DMS153 treated with DMSO at 0.1 percent for 48 hours (cell line): ENCODE results near the gene ASCC3.

Experiments used
- DNase-seq: peaks from one replicate; lab custom pipeline; 2025; ENCODE audit not compliant: unreplicated experiment; lab: John Stamatoyannopoulos, UW

The ASCC3 gene

DNA sequence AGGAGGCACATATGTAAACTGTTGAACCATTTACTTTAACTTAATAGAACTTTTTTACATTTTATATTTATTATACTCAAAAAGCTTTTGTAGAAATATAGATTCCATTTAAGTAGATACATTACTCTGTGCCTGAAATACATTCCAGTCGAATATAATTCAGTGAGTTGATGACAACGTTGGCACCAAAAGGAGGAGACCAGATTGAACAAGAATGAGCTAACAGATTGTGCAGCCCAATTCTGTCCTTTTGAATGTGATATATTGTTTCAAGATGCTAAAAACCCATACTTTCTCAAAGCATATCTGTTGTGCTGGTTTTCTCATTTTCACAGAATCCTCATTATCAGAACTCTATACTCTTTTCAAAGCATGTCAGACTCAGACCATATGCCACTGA lies 269.0 kb downstream of the ASCC3 start:
- DNase-seq: no peak

DNA sequence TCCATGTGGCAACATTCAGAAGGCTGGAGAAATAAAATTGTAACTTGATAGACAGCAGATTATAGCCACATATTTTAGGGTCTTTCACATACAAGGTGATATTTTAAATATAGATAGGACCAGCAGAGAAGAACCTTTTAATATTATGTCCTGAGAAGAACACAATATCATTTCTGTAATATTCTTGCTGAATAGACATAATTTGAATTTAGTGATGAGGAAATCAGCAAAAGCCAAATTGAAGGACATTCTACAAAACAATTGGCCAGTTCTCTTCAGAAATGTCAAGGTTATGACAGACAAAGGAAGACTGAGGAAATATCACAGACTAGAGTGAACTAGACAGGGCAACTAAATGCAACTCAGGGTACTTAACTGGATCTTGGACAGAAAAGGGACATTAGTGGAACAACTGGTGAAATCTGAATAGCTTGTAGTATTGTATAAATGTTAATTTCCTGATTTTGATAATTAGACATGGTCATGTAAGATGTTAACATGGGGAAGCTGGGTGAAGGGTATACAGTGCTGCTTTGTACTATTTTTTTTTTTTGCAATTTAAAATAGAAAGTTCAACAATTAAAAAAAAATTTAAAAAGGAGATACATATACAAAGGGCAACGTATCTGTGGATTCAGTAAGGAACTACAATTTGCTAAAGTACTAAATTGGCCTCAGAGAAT lies 281.9 kb downstream of the ASCC3 start:
- DNase-seq: no peak

DNA sequence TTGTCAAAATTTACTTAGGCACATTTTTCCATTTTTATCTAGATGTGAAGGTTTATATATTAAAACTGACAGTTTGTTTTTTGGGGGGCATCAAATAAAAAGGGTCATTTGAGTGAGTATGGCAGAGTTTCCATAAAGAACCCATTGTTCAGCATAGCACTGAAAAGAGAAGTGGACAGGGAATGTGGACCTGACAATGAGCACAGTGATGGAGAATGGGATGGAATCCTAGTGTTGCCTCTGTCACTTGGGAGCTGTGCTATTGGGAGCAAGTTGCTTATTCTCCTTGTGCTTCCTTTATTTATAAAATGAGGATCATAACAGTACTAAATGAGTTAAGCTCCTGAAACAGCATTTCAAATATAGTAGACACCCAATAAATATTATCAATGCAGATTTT lies 285.7 kb downstream of the ASCC3 start:
- no peak for DNase-seq

DNA sequence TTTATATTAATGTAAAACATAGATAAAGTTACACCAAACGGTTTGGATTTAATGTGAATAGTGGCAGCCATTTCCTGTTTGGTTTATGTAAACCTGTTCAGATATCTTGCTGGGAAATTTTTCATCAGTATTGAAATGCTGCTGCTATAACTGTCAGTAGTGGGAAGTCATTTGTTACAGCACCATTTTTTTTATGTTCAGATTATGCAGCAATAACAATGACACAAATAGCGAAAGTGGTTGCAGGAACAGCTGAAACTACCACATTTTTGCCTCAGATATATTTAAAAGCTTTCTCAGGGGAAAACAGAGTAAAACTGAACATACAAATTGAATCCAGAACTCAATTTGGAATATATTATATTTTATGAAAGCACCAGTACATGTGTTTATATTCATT lies 287.6 kb downstream of the ASCC3 start:
- DNase-seq: peak; percentile 76

DNA sequence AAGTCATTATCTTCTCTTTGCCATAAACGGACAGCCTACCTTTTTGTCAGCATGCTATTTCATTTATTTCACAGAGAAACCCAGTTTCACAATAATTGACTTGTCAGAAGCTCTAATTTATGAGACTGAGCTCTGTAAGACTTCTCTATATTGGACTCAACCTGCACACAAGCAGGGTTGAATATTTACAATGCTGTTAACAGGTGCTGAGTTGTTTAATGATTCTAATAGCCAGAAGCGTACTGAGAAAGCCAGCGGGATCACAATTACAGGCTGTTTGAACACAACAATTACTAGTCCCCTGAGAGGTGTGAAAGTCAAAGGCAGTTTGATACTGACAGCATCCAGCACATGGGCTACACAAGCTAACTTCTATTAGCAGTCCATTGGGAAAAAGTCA lies 288.2 kb downstream of the ASCC3 start:
- DNase-seq: peak; percentile 91

DNA sequence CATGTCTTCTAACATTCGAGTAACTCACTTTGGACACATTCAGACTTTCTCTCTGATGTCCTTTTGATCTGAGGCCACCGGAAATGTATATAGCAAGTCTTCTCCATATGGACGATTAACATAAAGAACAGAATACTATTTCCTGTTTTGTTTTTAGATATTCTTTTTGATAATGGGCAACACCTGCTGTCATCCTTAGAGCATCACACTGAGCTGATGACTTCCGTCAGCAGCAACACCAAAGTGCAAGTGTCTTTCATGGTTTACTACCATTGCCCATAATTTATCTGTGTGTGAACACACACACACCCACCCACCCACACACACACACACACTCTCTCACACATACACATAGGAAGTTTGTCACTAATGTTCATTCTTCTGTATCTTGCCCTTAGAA lies 303.7 kb downstream of the ASCC3 start:
- no peak for DNase-seq

DNA sequence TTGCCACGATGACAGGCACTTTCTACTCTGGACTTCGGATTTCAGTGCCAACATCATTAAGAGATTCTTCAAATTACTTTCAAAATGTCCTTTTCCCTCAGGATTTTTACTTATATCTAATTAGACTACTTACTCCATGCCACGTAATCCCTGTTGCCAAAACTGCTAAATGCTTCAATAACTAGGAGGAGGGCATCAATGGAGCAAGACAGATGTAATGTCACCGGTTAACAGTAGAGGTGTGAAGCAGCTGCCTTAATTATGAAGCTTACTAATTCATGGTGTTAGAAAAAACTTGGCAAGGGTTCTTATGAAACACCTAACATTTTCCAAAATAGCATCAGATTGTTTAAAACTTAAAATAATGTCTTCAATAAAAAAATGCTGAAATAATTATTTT lies 305.2 kb downstream of the ASCC3 start:
- no peak for DNase-seq

DNA sequence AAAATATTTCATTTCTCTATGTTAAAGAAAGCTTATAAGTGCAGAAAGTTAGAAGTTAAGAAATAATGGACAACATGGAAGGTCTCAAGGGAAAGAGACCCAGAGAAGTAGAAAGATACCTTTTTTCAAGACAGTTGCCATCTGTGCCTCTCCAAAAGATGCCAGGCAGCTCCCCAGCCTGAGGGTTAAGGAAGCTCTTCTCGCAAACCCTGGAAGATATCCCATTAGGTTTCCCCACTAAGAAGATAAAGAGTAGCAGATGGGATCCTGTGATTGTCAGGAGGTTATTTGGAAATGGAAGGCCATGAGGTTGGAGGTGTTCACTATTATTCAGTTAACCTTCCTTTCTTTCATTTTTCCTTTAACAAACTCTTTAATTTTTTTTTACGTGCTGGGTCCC lies 306.3 kb downstream of the ASCC3 start:
- DNase-seq: no peak

DNA sequence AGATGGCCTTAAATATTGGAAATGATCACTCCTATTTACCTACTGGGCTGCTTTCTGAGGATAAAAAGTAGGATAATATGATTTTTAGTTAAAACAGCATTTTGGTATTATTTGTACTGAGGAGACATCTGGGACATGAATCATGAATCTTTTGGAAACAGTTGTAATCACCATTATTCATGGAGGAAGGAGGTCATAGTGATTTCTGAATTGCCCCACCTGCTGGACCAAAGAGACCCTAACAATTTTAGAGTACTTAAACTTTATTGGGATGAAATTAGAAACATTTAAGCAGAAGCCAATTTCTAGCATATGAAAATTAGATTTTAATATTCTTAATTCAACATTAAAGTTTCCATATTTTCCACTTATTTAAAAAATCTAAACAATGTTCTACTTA lies 308.0 kb downstream of the ASCC3 start:
- no peak for DNase-seq

DNA sequence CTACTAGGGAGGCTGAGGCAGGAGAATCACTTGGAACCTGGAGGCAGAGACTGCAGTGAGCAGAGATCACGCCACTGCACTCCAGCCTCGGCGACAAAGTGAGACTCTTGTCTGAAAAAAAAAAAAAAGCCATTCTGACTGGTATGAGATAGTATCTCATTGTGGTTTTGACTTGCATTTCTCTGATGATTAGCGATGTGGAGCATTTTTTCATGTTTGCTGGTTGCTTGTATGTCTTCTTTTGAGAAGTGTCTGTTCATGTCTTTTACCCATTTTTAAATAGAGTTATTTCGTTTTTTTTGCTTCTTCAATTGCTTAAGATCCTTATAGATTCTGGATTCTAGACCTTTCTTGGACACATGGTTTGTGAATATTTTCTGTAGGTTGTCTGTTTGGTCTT lies 312.9 kb downstream of the ASCC3 start:
- no peak for DNase-seq

DNA sequence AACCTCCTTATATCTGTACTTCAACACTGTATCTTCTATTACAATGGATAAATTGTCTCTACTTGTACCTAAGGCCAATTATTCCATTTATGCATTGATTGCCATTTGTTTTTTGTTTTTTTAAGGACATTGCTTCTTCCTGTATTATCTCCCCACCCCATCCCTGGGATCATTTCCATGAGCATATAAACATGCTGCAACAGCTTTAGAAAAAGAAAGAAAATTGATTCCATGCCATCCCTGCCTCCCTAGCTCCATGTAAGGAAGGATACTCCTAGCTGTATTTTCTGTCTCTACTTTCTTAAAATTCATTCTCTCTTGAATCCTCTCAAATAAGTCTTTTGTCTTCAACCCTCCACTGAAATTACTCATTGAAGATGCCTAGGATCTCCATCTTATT lies 314.6 kb downstream of the ASCC3 start:
- DNase-seq: no peak

DNA sequence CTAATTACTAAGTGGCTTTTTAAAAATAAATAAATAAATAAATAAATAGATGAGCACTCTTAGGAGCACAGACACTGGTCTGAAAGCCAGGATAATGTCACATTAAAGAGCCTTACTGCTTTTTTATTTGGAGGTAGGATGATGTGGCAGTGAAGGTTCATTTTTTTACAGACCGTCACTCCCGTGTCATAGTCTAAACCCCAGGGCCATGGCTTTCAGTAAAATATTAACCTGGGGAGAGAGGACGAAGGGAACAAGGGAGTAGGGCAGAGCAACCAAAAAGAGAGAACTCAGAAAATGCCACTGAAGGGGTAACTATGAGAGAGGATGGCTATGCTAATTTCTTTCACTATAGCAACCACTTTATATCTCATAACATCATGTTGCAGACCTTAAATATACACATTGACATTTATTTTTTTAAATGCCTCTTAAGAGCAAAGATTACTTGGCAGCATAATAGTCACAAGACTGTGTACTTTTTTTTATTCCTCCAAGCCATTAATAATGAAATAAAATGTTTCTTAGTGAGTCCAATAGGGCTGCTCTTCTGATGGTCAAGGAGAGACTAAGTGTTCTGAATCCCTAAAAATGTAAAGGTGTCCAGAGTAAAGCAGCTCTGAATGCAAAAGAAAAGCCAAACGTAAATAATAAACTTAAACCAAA lies 315.6 kb downstream of the ASCC3 start:
- no peak for DNase-seq

DNA sequence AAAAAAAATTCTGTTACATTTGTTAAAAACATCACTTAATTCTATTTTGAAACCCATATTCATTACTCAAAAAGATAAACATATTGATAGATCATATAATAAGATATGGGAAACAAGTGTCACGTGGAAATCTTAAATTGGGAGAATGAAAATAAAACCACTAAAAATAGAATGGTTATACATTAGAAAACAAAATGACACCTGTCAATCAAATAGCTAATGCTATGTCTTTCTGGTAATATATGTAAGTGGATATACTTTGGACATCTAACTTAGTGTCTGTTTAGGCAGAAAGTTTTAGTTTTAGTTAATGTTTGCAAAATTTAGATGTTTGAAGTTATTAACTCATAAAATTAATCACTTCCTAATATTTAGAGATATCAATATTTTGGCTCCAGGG lies 321.3 kb downstream of the ASCC3 start:
- no peak for DNase-seq

DNA sequence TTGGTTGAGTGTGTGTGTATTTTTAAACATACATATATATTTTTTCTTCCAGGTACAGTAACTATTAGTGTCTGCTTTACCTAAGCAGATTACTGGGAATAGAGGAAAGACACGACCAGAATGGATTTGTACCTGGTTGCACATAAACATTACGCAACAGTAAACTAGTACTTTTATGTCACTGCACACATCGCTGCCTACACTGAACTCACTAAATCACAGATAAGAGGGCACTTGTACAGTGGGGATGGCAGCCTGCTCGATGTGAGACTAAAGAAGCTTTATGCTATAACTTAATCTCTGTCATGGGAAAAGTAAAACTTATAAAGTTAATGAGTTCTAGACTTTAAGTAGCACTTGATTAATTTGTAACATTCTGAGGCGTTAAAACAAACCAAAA lies 326.9 kb downstream of the ASCC3 start:
- DNase-seq: peak; percentile 55

DNA sequence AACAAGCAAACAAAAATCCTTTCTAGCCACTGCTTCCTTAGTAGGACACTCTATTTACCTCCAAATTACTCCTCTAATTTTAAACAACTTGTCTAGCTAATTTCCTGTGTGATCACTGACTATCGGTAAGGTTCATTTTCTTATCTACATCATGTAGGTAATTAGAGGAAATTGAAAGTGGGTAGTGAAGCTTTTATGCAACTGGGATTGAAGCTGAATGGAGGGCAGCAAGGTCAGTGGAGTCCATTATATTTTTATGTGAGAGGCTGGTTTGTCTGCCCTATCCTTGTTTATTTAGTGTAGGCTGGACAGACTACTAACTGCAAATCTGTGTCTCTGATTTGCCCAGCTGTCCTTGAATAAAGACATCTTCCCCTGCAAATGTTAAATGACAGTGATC lies 327.9 kb downstream of the ASCC3 start:
- peak; percentile 93 for DNase-seq

DNA sequence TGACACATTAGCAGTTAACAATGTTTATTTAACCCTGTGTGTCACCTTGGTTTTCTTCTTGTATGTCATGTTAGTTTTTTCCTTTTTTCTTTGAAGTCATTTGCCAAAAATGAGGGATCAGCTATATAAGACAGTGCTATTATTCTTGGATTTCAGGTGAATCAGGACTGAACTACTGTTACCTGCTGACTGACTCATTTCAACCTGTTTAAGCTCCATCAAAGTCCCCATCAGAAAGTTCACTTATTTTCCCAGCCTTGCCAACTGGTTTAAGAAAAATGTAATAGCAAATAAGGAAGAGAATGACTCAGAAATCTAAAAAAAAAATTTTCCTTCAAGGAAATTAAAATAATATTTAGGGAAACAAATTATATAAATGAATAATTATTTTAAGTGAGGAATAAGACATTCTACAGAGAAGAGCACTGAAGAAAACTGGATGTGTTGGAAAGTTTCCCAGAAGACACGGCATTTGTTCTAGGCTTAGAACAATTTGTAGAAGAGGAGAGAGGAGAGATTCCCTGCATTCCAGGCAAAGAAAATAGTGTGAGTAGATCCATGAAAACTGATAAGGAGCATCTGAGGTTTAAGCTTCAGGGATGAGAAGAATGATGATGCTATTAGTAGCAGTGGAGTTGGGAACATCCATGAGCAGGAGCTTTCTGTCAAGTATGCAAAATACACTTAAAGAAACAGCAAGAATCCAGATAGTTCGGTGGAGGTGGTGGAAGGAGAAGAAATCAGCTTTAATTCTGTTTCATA lies 331.5 kb downstream of the ASCC3 start:
- DNase-seq: no peak

DNA sequence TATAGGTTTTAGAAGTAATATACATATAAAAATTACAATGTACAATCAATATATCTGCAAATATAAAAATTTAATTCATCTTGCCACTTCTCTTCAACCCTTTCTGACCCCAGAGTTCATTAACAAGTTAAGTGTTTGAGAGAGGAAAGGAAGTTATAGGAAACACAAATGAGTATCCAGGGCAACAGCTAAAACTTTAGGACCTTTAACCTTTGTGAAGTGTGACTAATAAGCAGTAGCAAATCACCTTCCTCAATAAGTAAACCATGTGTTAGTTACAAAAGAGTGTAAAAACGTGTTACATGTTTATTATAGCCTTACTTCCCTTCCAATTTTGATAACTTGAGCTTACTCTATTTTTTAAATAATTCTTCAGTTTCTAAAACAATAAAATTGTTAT lies 343.0 kb downstream of the ASCC3 start:
- DNase-seq: no peak

DNA sequence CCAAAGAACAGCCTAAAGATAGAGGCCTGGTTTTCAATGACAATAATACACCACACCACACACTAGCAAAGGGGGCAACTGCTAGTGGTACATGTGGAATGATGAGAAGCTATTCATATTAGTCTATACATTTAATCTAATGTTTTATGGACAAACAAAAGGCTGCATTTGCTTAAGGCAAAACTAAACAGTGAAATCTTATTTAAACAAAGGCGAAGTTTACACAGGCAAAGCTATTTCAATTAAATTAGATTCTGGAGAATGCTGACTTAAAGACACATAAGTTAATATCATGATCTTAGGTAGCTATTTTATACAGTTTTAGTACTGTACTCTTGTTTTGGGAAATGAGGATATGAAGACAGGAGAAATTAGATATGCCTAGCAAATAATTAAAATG lies 362.5 kb downstream of the ASCC3 start:
- DNase-seq: no peak

DNA sequence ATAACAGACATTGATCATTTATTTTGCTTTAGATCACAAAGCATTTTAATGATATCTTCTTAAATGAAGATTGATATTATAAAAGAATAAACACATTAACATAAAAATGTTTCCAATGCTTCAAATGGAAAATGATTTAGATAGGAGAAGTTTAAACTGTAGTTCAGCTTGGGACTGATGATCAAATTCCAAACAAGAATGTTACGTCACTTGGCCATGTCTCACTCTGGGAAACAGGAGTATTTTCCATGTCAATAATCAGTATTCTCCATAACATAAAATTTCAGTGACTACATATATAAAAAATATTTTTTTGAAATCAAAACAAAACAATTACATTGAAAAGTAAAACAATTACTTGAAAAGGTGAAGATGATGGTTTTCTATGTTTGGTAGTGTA lies 363.5 kb downstream of the ASCC3 start:
- no peak for DNase-seq

DNA sequence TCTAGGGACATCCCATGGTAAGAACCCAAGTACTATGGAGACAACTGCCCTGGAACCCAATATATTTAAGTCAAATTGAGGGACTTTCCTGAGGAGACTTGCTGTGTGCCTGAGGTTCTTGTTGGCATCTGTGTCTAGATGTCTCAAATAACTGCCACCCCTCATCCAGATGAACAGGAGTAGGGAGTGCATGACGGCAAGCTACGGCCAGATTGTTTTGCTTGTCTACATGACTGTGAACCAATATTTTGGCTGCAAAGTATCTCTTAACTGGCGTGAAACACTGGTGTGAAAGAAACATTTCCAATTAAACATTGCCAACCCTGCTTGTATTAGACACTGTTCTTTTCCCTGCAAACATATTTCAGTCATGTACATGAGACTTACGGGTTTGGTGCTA lies 364.0 kb downstream of the ASCC3 start:
- DNase-seq: no peak

DNA sequence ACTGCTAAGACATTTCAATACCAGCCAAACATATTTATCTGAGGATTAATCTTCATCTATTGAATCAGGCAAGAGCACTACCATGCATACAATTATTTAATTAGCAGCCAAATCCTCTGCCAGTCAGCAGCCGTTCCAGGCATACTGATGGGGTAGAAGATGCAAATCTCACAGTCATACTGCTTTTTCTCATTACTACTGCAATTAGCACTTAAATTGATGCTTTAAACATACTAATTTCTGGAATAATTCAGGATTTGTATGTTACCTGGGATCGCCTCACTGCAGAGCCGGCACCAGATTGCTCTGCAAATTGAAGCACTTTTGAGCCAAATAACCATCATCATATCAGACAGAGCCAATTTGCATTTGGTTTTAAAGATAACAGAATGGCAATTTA lies 366.5 kb downstream of the ASCC3 start:
- DNase-seq: no peak

DNA sequence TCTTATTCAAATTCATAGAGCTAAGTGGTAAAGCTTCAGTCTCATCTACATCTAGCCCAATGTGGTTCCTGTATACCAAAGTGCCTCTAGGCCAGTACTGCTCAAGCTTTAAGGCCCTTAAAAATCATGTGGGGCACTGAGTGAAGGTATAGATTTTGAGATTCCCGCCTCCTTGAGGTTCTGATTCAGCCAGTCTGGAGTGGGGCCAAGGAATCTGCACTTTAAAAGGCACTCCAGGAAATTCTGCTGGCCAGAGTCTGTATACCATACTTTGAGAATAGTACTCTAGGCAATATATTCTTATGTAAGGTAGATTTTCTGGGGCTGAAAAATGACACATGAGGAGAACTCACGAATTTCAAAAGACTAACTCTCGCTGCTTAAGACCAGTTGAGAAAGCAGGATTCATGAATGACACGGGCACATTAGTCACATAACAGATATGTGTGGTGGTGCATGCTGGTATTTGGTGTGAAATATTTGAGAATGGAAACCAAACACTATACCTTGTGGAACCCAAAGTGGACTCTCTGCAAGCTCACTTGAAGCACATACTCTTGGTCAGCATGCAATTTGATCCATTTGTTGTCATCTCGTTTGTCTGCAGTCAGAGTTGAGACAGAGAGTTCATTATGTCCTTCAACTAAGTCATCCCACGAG lies 368.8 kb downstream of the ASCC3 start:
- no peak for DNase-seq
